NOMO-1 (cell line): ENCODE results near the gene OSER1.
"Not testable (repeated sequence)": the region's sequence is repeated elsewhere in the genome, so short reads cannot be mapped to it uniquely, and the experiment has no call there.

ENCODE experiments used
- DNase-seq, 2 experiments: peaks; one replicate each; lab custom pipeline; 2025; ENCODE audit not compliant: unreplicated experiment in 2 of 2; lab: John Stamatoyannopoulos, UW

OSER1 gene

GRCh38 chr20:44204156-44204831 lies 6.3 kb downstream of the OSER1 start:
- DNase-seq: peak in 1 of 2 experiments; percentile 9

DNA sequence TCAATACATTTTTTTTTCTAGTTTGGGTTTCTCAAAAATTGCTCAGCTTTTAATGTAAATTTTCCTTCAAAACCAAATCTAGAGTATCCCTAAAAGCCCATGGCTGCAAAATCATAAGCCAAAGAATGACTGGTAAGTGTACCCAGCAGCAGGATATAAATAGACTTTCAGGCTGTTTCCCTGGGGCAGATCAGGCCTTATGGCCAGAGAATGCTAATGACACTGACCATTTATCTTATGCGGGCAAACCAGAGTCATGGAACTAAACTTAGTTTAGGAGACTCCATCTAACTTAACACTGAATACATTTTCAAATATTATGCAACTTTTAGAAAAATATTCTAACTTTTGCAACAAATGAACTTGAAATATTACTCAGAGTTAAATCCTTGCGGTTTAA lies 7.4 kb downstream of the OSER1 start:
- no peak for DNase-seq

DNA sequence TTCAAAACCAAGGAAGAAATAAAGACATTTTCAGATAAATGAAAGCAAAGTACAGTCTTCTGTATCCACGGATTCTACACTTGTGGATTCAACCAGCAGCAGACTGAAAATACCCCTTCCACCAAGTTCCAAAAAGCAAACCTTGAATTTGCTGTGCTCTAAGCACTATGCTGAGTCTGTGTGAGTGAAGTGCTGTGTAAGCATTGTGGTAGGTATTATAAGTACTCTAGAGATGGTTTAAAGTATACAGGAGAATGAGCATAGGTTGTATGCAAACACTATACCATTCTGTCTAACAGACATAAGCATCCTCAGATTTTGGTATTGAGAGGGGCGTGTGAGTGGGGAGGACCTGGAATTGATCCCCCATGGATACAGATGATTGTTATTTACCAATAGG lies 9.6 kb downstream of the OSER1 start:
- DNase-seq: no peak

DNA sequence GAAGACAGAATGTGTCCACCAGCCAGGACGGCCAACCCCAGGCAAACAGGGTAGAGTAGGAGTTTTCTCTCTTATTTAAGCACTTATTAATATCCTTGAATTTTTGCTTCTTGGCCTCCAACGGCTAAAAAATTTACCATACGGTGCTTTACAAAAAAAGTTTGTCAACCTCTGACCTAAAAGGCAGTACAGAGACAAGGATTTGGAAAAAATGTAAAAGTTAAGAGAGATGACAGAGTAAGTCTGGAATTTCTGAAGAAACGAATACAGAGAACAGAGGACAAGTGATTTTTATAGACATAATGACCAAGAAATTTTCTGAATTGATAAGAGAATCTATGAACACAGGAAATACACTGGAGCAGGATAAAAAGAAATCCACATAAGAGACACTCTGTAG lies 10.2 kb downstream of the OSER1 start:
- no peak for DNase-seq

DNA sequence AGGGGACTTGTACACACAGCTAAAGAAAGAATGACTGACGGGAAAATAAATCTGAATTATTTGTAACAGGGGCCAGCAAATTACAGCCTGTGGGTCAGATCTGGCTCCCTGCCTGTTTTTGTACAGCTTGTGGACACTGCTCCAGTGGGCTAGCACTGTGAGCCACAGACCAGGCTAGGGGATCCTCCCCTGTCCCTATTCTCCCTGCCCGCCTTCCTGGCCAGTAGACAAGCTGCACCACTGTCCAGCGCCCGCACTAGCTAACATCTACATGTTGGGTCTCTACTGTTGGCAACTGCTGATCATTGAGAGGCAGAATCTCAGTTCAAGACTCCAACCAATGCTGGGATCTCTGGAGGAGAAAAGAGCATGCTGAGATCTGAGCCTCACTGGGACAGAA lies 10.7 kb downstream of the OSER1 start:
- no peak for DNase-seq

DNA sequence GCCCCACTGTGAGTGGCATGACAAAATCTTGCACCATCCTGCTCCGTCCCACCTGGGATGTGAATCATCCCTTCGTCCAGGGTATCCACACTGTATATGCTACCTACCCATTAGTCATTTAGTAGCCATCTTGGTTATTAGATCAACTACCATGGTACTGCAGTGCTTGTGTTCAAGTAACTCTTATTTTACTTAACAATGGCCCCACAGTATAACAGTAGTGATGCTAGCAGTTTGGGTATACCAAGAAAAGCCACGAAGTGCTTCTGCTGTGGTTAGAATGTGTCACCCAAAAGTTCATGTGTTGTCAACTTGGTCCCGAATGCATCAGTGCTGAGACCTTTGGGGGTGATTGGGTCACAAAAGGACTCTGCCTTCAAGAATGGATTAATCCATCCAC lies 11.7 kb downstream of the OSER1 start:
- no peak for DNase-seq

DNA sequence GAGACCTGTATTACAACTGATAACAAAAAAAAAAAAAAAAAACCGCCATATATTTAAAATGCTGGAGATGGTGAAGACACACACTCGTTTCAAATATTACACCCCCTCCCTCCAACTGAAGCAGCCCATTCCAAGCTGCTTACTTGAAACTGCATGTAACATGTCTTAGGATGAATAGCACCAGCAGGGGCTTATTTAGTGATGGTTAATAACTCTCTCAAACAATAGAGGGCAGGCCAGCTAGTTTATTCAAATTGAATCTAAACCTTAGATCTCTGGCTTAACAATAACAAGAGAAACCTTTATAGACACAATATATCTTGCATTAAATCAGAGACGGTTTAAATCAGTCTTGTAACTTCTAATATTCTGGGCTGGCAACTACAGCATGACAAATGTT lies 14.3 kb downstream of the OSER1 start:
- DNase-seq: no peak

DNA sequence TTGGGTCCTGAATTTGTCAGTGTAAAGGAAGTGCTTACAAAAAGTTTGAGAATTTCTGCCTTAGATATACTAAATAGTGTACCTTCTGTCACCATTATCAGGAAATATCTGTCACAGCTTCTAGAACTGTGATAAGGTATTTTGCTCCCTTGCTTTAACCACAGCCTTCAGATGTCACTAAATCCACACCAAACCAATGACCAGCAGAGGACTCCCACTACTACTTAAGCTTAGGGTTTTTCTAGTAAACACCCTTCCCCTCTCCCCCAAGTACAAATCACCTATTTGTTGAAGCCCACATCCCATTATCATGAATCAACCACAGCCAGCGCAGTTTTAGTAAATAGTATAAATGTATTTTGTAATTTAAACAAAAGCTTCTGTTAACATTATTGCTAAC lies 15.0 kb downstream of the OSER1 start:
- DNase-seq: no peak

DNA sequence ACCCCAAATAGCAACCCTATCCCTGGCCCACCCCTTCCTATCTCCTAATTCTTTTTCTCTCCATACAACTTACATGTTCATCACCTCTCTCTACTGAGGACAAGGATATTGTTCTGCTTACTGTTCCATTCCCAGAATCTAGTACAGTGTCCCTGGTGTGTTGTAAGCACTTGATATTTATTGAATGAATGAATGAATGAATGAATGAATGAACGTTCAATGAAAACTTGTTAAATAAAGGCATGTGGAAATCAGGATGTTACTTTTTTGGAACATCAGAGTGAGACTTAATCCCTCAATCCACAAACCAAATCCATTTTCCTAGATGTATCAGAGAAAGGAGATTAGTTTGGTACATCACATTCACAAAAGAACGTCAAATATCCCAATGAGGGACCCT lies 16.8 kb downstream of the OSER1 start:
- no peak for DNase-seq

- DNase-seq: not testable (repeated sequence)
These were observed 18.9 kb downstream of the OSER1 start for GRCh38 chr20:44191640-44192039.

GRCh38 chr20:44190197-44190852 lies 20.2 kb downstream of the OSER1 start:
- DNase-seq: peak; percentile 45 to 64

- DNase-seq: peak; percentile 88 to 92
These were observed 21.8 kb downstream of the OSER1 start for GRCh38 chr20:44188752-44189151.

- no peak for DNase-seq
These were observed 22.5 kb downstream of the OSER1 start for GRCh38 chr20:44187772-44188709.

- peak in 1 of 2 experiments; percentile 8 for DNase-seq
These were observed 23.4 kb downstream of the OSER1 start, which contains the start of gene JPH2 for GRCh38 chr20:44187054-44187771. TSS of gene JPH2 (minus strand) at chr20:44187188. CDS start at chr20:44186705, 483 bp downstream.

DNA sequence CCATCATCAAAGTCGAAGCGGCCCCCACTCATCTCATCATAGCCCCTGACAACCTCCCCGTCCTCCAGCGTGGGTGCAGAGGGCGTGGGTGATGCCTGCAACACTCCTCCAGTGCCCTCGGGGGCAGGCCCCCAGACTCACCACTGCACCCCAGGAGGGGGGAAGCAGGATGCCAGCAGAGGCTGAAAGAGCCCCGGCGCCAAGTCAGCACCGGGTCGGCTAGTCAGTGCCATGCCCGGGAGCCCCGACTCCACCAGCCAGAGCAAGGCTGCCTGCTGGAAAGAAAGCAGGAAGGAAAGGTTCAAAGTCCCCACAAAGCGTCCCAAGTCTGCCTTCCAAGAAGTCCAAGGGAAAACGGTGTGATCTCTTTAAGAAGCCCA lies 23.9 kb downstream of the OSER1 start:
- DNase-seq: no peak

DNA sequence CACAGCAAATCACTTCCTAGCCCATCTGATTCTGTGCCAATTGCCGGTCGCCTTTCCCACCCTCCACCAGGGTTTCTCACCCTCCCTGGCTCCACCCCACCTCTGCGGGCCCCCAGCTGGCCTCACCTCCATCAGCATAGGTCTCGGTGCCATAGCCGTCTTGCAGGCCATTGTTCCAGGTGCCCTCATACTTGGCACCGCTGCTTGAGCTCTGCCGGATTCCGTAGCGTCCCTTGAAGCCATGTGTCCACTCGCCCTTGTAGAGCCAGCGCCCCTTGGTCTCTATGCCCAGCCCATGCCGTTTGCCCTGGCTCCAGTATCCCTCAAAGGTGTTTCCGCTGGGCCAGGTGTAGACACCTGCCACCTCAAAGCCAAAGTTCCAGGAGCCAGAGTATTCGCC lies 24.4 kb downstream of the OSER1 start:
- no peak for DNase-seq

DNA sequence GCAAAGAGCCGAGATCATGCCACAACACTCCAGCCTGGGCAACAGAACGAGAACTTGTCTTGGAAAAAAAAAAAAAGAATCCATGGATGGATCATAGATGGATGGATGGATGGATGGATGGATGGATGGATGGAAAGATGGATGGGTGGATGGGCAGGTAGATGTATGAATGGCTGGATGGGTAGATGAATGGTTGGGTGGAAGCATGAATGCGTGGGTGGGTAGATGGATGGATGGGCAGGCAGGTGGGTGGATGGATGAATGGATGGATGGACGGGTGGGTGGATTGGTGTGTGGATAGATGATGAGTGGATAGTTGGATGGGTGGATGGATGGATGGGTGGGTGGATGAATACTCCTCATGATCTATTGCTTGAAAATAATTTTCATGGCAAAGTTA lies 25.0 kb downstream of the OSER1 start:
- DNase-seq: no peak

DNA sequence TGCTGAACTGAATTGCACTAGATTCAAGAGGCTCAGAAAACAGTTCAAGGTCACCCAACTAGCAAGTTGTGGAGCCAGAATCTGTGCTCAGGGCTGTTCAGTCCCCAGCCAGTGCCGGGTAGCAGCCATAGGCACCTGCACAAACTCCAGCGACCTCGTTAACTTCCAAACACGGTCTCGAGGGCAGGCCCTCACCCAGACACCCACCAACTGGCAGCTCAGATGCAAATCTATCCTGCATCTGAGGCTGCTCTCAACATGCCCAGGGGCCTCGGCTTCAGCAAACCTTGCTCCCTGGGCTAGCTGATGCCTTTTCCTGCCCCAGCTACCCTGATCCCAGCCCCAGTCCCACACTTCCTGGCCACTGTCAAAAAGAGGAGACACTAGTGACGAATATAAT lies 27.3 kb downstream of the OSER1 start:
- DNase-seq: no peak

DNA sequence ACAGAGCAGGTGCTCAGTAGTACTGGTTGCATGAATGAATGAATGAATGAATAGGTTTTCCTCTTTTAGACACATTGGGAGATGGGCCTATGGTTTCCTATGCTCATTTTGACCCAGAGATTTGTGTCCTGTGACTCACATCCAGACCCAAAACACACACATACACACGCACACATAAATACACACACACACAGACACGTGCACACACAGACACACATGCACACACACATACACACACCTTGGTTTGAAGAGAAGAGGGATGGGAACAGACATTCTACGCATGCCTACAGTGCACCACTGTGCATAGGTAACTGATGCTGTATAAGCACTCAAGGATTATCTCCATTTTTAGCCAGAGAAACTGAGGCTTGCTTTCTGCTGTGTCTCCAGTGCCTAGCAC lies 27.7 kb downstream of the OSER1 start:
- DNase-seq: no peak

DNA sequence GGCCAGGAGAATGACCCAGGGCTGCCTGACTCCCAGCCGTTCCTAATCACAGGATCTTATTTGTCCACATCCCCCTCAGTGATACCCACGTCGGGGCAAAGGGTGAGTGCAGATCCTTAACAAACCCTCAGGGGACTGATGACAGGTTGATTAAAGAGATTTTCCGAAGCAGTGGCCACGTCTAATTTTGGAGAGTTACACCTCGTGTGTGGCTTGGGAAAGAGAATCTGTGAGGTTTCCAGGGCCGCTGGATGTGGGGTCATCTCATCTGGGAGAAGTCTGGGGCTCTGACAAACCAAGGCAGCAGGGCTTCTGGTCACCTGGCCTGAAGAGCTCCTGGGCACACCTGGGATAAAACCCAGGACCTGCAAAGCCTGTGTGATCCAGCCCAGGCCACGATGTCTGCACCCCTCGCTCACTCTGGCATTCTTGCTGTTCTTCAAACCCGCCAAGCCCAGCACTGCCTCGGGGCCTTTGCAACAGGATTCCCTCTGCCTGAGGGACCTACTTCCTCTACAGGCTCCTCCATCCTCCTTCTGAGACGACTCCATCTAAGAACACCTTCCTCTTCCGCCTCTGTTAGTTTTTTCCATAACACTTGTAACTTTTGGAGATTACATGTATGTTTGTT lies 28.3 kb downstream of the OSER1 start:
- no peak for DNase-seq
